LNCaP clone FGC (cell line): ENCODE results near the gene ATL1.

Experiments used
- DNase-seq: peaks from one replicate; pipeline ENCODE4 v3.0.0-alpha.2; 2011; ENCODE audit warnings: low read depth
- H3K4me3 ChIP-seq: 2 replicates; pipeline ENCODE4 v1.5.1; 2011; ENCODE audit warnings: mild to moderate bottlenecking, low read depth, low read length, control low read depth
- TF ChIP-seq, protein P1 (sequence below): IDR thresholded peaks from 2 replicates; pipeline ENCODE4 v1.5.1; 2012; ENCODE audit warnings: mild to moderate bottlenecking; ENCODE audit not compliant: control insufficient read depth, insufficient read depth; ENCODE audit errors: extremely low read depth

ATL1 gene

DNA sequence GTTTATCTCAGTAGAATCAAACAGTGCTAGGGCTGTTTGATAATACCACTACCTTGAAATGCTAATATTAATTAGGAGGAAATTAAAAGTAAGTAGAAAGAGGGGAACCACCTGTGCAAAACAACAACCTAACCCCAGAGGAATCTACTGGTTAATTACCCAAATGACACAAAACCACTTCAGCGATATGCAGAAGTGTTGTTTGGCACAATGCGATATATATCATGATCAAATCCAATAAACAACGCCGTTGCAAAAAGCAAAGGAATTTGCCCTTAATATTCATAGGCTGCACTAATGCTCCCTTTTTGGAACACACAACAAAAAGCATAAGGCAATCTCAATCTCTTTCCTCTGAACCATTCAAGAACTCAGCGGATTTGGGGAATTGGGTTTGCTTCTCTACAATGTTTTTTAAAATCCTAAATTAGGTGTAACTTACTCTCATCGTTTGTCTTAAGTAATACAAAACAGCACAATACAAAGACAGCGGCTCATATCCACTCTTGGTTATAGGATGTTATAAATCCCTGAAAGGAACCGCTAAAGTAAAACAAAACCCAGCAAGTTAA is 29.1 kb upstream of the ATL1 start:
- DNase-seq: no peak
- TF ChIP-seq, protein P1, sequence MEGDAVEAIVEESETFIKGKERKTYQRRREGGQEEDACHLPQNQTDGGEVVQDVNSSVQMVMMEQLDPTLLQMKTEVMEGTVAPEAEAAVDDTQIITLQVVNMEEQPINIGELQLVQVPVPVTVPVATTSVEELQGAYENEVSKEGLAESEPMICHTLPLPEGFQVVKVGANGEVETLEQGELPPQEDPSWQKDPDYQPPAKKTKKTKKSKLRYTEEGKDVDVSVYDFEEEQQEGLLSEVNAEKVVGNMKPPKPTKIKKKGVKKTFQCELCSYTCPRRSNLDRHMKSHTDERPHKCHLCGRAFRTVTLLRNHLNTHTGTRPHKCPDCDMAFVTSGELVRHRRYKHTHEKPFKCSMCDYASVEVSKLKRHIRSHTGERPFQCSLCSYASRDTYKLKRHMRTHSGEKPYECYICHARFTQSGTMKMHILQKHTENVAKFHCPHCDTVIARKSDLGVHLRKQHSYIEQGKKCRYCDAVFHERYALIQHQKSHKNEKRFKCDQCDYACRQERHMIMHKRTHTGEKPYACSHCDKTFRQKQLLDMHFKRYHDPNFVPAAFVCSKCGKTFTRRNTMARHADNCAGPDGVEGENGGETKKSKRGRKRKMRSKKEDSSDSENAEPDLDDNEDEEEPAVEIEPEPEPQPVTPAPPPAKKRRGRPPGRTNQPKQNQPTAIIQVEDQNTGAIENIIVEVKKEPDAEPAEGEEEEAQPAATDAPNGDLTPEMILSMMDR: no peak
- peak overlapping the region; percentile 78; the same call in 1 of the 2 replicates for H3K4me3 ChIP-seq

DNA sequence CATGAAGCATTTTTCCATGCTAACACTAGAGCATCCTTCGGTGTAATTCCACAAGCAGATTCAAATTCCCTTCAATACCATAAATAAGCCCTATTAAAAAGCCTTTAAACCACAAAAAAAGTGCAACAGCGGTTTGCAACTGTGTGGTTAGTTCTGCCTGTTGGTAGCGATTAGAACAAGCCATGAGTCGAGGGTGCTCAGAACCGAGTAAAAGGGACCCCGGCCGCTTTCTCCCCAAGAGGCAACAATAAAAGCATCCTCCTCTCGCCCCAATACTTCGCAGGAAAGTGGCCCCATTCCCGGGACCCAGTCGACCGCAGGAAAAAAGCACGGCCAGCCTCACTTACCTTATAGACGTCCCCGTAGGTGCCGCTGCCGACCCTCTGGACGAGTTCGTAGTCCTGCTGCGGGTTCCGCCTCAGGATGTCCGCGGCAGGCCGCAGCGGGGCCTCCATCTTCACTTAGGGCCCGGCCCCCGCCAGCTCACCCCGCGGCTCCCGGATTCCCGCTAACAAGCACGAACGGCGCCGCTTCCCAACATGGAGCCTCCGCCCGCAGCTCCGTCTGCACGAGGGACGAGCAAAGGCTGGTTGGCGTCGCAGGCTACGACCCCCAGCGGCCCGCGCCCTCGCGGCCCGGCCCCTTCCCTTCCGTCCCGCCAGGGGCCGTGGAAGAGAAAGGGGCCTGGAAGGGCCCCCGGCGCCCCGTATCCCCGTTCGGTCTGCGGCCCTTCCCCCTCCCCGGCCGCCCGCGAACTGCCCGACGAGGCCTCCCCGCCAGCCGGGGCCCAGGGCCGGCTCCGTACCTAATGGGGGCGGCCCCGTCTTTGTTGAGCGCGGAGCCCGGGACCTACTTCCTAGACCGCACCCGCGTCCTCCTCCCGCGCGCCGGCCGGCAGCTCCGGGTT is 28.1 kb upstream of the ATL1 start:
- TF ChIP-seq, protein P1: no peak
- no peak for DNase-seq

DNA sequence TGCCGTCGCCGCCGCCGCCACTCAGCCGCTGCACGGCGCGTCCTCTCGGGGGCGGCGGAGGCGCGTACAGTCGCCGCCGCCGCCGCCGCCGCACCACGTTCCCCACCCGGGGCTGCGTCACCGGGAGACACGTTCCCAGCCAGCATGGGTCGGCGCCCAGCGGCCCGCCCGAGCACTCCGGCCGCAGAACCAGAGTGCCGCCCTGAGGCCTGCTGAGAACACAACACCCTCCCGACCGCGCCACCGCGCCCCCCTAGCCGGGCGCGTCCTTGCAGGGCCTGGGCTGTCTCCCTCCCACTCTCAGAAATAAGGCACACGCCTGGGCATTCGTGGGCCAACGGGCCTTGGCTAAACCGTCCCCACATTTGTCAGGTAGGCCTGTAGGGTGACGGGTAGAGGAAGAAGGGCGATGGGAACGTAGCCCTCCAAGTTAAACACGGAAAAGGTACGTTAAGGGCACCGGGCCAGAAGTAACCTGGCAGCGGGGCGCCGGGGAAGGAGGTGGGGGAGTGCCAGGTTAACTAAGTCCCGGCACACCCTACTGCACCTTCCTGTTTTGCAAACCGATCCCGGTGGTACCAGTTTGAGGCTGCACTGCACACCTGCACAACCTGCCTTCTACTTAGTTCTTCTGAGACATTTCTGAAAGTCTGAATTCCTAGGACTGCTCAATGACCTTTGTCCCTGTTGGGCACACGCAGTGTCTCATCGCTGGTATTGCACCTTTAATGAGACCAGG is 27.3 kb upstream of the ATL1 start, which contains the start of gene MAP4K5:
TSS of gene MAP4K5 (minus strand) at position 68 of the 739 bp plus-strand sequence. CDS start 520 bp downstream, outside the sequence.
- TF ChIP-seq, protein P1: peak; percentile 98
- peak; percentile 63 for DNase-seq
- H3K4me3 ChIP-seq: peak within 1 kb of the TSS; percentile 78

More for the DNA sequence above, 28.1 kb upstream of the ATL1 start:
- H3K4me3 ChIP-seq: peak overlapping the region; percentile 78

DNA sequence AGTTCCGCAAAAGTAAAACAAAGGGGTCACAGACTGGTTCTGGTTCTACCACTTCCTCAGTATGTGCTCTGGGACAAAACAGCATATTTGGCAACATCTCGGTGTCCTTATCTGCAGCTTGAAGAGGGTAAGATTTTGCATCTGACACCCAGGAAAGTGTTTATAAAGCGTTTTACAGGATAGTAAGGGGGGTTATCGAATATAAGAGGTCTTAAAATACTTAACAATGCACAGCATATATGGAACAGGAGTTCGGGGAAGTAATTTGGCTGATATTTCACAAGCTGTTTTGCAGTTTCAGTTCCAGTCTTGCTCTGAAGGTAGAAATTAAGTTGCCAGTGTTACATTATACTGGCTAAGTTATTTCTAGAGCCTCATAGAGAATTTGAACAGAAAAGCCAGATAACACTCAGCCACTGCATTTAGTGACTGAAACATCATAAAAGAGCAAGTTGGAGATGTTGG is 26.7 kb upstream of the ATL1 start:
- peak overlapping the region; percentile 78 for H3K4me3 ChIP-seq
- DNase-seq: no peak
- TF ChIP-seq, protein P1: no peak

DNA sequence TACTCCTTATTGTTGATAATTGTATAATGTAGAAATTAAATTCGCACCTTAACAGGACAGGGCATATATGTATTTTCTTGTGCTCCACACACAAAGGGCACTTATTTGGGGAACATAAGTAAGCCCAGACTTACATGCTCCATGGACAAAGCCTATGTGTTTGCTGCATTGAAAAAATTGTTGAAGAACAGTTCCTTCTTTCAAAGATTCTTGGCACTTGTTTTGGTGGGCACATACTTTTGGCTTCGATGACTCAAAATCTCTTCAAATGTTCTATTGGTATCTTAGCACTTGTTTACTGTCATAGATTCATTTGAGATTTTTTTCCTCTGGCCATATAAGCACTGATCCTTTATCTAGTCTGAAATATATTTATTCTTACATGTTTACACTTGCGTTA is 26.1 kb upstream of the ATL1 start:
- H3K4me3 ChIP-seq: peak overlapping the region; percentile 78
- TF ChIP-seq, protein P1: no peak
- no peak for DNase-seq

DNA sequence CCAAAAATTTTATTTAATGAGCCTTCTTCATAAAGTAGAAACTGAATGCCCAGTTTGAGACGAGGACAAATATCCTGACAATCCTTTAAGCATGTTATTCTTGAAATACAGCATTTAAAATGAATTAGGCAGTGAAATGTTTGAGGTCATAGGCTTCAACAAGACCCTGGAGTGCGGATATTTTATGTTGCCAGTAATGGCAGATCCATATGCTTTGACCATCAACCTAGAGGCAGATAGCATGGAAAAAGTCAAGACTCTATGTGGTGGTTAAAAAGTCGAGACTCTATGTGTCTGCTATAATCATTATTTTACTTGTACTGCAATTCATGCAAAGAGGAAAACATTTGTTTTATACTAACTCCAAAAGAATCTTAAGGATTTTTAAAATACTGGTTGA is 25.5 kb upstream of the ATL1 start:
- TF ChIP-seq, protein P1: no peak
- no peak overlapping the region for H3K4me3 ChIP-seq
- DNase-seq: no peak
